Measurements from ENCODE around the gene CLCC1.

Gene CLCC1

GRCh38 chr1:108916788-108917187 is 46.5 kb downstream of the CLCC1 start:
- no peak for DNase-seq
